Mucosa of gallbladder (tissue), 1 donor: ENCODE data around the gene TEX10. TPM values are rescaled to one million over a fixed set of nuclear protein-coding genes. Genes with fewer than 3 reads are reported as not detected.

Experiments
- DNase-seq: peaks from one replicate; pipeline ENCODE4 v3.0.0-alpha.2; 2020; ENCODE audit warnings: low spot score
- total RNA-seq: library from RNA; stranded (reverse); gene quantifications from one replicate; pipeline ENCODE4 v1.2.1, GENCODE V29; 2021
- donor health status: DM: no; HTN: no; CAD: no.

TEX10 gene
- total RNA-seq, 1 donor from 2014 or later: 10.2 TPM

DNA sequence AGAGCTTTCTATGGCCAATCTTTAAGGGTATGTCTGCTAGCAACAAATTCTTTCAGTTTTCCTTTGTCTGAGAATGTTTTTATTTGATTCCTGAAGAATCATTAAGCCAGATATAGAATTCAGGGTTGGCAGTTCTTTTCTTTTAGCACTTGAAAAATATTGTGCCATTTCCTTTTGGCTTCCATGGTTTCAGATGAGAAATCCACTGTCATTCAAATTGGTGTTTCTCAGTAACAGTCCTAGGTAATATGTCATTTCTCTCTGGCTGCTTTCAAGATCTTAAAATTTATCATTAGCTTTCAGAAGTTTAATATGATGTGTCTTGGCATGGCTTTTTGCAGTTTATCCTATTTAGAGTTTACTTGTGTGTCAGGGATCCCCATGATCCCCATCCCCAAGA is 67.7 kb downstream of the TEX10 start:
- DNase-seq: no peak

DNA sequence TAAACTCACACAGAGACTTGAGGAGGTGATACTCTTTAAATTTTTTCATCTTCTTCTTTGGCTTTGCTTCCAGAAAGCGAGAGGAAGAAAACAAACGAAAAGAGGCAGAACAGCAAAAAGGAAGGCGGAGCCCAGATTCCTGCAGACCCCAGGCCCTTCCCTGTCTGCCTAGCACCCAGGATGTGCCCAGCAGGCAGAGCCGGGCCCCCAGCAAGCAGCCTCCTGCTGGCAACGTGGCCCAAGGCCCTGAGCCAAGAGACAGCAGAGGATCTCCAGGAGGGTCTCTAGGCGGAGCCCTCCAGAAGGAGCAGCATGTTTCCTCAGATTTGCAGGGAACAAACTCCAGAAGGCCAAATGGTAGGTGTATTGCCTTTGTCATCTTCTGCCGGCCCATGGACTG is 68.5 kb downstream of the TEX10 start:
- DNase-seq: no peak

DNA sequence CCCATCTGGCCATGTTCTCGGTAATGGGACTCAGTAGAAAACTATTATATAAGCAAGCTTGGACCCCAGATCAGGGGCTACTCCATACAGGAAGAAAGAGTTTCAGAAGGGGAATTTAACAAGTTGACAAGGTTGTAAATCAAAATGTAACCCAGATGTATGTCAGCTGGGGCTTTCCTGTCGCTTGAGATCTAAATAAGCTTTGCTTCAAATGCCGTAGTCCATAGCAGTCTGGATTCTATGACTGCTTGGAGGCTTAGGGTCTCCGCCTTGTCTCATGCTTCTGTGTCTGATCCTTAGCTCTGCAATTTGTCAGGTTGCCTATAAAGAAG is 70.4 kb downstream of the TEX10 start:
- no peak for DNase-seq

DNA sequence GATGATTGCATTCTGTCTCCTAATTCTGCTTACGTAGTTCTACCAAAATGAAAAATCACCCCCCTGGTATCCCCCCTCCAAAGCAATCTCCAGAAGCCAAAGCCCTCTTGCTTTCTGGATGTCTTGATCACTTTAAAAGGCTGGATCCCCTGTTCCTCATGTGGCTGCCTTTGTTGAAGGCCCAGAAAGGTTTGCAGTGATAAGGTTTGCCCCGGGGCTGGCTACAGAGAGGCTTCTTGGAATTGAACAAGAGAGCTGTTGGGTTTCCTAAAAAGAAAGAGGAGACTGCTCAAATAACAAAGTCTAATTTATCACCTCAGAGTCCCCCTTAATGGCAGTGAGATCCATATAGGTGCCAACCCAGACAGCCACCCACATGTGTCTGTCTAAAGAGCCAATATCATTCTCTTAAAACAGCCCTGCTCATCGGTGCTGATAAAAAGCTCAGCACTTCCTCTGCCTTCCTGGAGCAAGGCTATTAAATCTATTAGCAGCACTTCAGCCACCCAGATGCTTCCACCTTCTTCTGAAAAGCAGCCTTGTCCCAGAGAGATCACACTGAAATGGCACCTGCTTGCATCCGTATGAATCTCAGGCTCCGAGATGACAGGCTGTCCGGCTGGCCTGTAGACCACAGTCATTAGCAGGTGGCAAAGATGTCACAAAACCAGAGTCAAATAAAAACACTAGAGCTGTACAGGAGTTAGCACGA is 70.9 kb downstream of the TEX10 start:
- DNase-seq: no peak

GRCh38 chr9:100281066-100281465 is 71.7 kb downstream of the TEX10 start:
- no peak for DNase-seq

DNA sequence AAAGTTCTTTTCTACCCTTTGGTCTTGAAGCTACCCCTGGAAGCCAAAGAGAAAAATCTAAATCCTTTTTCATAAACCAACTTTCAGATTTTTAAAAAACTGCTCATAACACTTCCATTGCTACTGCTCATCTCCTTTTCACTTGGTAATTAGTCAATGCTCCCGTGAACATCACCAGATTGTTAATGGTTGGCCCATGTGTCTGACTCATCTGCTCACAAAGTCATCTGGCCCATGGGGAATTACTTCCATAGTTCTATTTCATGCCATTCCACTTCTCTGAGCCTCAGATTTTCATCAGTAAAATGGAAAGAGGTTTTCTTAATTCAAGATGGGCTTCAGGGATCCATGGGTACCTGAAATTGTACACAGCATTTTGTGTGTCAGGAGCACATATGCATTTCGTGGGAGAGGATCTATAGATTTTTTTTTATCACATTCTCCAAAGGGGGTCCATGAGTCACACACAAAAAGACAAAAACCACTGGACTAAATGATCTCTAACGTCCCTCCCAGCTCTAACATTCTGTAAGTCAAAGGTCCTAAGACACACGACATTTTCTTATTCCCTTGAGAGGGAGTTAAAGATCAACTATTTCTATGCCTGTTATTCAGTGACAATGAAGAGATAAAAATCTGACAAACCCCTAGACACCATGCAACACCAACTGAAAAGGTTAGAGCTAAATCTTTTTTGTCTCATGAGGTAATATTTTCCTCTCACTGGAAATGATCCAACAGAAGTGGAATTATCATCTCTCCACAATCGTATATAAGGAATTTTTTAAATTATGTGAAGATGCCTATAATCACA is 75.4 kb downstream of the TEX10 start:
- no peak for DNase-seq

GRCh38 chr9:100269656-100270055 is 83.1 kb downstream of the TEX10 start:
- DNase-seq: no peak

GRCh38 chr9:100268271-100268670 is 84.5 kb downstream of the TEX10 start:
- no peak for DNase-seq

GRCh38 chr9:100267211-100267610 is 85.5 kb downstream of the TEX10 start:
- no peak for DNase-seq

Other genes with a start within 250 kb of the TEX10 start
- gene MSANTD3, start 74.2 kb upstream of the TEX10 start, total RNA-seq: 14.9 TPM
- 0.63 TPM for gene TMEFF1, start 120.2 kb upstream of the TEX10 start, total RNA-seq
- gene CAVIN4, start 225.1 kb upstream of the TEX10 start, total RNA-seq: 0.26 TPM